Coronary artery (tissue), 2 donors: Measurements from ENCODE around the gene RAD51B.

ENCODE experiments used
- DNase-seq: peaks from one replicate; pipeline ENCODE4 v3.0.0-alpha.2; 2017; ENCODE audit warnings: low spot score
- H3K27ac ChIP-seq, 2 donors: fragments of 200-600 bp; sonication (generic); one replicate each; pipeline ENCODE4 v1.5.1; 2016 to 2019
- H3K4me3 ChIP-seq: fragments of 200-600 bp; sonication (generic); 2 replicates; pipeline ENCODE4 v1.5.1; 2016; ENCODE audit warnings: mild to moderate bottlenecking, moderate library complexity
- CTCF ChIP-seq: fragments of 200-600 bp; sonication (generic); IDR thresholded peaks from one replicate; pipeline ENCODE4 v1.5.1; 2019; ENCODE audit warnings: antibody characterized with exemption

RAD51B gene

GRCh38 chr14:68034896-68035295 lies 215.3 kb downstream of the RAD51B start:
- no peak for DNase-seq
- peak overlapping the region; percentile 68 to 69 for H3K27ac ChIP-seq

GRCh38 chr14:68036202-68036601 lies 216.6 kb downstream of the RAD51B start:
- Histone ChIP-seq H3K4me3 (no peak overlapping the region), H3K27ac (peak overlapping the region; percentile 68 to 69)
- no peak for DNase-seq
- TF ChIP-seq CTCF = no peak

More at GRCh38 chr14:68034896-68035295, 215.3 kb downstream of the RAD51B start:
- no peak overlapping the region for H3K4me3 ChIP-seq
- no peak for TF ChIP-seq CTCF

GRCh38 chr14:68039593-68039992 lies 220.0 kb downstream of the RAD51B start:
- no peak for TF ChIP-seq CTCF
- Histone ChIP-seq H3K4me3 (no peak overlapping the region), H3K27ac (peak overlapping the region; percentile 48 to 79)
- DNase-seq = no peak

- DNase-seq = no peak
- no peak for TF ChIP-seq CTCF
- peak overlapping the region in 1 of 2 donors; percentile 43 for H3K27ac ChIP-seq
- no peak overlapping the region for H3K4me3 ChIP-seq
These were observed 221.2 kb downstream of the RAD51B start for GRCh38 chr14:68040633-68041369.

GRCh38 chr14:68041876-68042354 lies 222.3 kb downstream of the RAD51B start:
- no peak for TF ChIP-seq CTCF
- no peak overlapping the region for H3K4me3 ChIP-seq
- DNase-seq = no peak
- H3K27ac ChIP-seq = peak overlapping the region in 1 of 2 donors; percentile 25

DNA sequence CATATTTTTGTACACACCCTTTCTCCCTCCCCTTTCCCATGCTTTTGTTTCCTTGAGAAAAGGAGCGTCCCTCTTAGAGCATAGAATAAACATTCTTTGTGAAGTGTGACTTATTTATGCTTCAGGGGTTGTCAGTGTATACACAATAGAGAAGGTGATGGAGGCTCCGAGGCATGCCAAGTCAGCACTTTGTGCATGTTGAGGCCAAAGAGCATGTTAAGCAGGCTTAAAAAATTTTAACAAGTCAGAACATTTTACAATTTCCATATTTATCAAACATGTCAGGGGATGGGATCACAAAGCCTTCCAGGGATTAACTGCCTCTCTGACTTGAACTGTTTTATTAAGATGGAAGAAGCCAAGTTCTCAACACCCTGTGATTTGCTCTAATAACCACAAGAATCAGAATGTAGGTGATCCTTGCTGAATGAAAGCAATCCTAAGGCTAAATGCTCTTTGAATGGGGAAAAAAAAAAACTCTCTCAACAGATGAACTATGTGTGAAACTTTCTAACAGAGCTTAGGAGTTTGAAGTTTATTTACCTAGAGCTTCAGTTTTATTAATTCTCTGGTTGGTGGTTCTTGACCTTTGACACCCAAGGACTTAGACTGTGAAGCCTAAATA lies 223.1 kb downstream of the RAD51B start:
- peak overlapping the region; percentile 37 to 74 for H3K27ac ChIP-seq
- H3K4me3 ChIP-seq = no peak overlapping the region
- no peak for TF ChIP-seq CTCF
- no peak for DNase-seq

DNA sequence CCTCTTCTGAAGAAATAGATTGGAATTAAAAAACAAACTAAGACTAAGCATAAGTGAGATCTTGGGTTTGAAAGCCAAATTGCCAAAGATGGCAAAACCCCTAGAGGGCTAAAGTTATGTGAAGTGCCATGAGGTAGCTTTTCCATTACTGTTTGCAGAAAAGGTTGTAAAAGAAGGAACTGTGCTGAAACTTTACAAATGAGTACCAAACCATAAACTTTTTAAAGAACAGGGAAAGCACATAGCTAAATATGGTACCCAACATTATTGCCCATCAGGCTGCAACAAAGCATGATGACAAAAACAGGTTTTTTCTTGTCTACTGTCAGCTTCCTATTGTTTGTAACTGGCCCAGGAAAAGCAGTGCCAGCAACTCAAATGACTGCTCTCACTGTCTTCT lies 224.2 kb downstream of the RAD51B start:
- Histone ChIP-seq H3K4me3 (no peak overlapping the region), H3K27ac (peak overlapping the region; percentile 37 to 74)
- TF ChIP-seq CTCF = no peak
- DNase-seq = no peak
